Activated naive CD4-positive, alpha-beta T cell treated with anti-CD3 and anti-CD28 coated beads, Interleukin-2, amount 50 U/mL, for 24 hours (primary cell): ENCODE measurements around the gene TPI1.

Experiments
- H3K27ac Mint-ChIP-seq: one replicate; pipeline ENCODE4 v1.8.0; 2021; ENCODE audit warnings: mild to moderate bottlenecking, mixed read lengths
- H3K27me3 Mint-ChIP-seq: one replicate; pipeline ENCODE4 v1.8.0; 2021; ENCODE audit warnings: mixed read lengths
- H3K36me3 Mint-ChIP-seq: one replicate; pipeline ENCODE4 v1.8.0; 2021; ENCODE audit warnings: mixed read lengths
- H3K4me1 Mint-ChIP-seq: one replicate; pipeline ENCODE4 v1.8.0; 2021; ENCODE audit warnings: mixed read lengths
- H3K4me3 Mint-ChIP-seq: one replicate; pipeline ENCODE4 v1.8.0; 2021; ENCODE audit warnings: mild to moderate bottlenecking, mixed read lengths
- H3K9me3 Mint-ChIP-seq: one replicate; pipeline ENCODE4 v1.8.0; 2021; ENCODE audit warnings: mixed read lengths

TPI1 gene

DNA sequence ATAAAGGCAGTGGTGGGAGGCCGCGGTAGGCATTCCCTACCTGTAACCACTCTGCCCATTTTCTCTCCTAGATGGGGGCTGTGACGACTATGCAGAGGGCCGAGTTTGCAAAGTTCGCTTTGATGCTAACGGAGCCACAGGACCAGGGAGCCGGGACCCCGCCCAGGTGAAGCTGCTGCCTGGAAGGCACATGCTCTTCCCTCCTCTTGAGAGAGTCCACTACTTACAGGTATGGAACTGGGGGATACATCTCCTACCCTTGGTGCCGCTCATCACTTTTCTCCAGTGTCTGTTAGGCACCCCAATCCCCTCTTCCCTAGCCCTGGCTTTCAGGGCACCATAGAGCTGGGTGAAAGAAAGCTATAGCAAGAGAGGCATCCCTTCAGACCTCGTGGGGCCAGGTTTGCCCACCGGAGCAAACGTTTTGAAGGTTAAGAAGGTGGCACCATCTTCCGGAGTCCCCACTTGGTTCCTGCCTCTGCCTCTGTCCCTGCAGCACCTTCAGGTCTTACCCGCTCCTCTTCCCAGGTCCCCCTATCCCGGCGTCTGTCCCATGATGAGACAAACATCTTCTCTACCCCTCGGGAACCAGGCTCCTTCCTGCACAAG, 41.1 kb upstream of the TPI1 start:
- Mint-ChIP-seq H3K27me3 (peaks cover 9% of the 10 kb centered on the region), H3K4me1 (peaks cover 28% of the 10 kb centered on the region), H3K4me3 (no peak overlapping the region), H3K36me3 (no peaks in the 10 kb centered on the region), H3K9me3 (no peaks in the 10 kb centered on the region), H3K27ac (peak overlapping the region; percentile 17)

DNA sequence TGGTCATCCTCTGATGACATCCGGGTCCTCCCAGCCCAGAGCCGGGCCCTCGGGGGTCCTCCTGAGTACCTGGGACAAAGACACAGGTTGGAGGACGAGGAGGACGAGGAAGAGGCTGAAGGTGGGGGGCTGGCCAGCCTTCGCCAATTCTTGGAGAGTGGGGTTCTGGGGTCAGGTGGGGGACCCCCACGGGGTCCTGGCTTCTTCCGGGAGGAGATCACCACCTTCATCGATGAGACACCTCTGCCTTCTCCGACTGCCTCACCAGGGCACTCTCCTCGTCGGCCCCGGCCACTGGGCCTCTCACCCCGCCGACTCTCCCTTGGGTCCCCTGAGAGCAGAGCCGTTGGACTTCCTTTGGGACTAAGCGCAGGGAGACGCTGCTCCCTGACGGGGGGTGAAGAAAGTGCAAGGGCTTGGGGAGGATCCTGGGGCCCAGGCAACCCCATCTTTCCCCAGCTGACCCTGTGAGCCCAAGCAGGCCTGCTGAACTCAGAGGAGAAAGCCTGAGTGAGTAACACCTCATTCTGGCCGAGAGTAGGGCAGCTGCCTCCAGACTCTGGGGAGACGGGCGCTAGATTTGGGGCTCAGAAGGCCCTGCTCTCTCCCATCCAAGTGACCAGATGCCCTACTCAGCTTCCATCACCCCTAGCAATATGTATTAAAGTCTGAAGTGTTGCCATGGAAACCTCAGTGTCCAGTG, 40.4 kb upstream of the TPI1 start:
- Mint-ChIP-seq H3K4me1 (peaks cover 26% of the 10 kb centered on the region), H3K27ac (peak overlapping the region; percentile 69), H3K4me3 (peak overlapping the region; percentile 66), H3K9me3 (no peaks in the 10 kb centered on the region), H3K36me3 (no peaks in the 10 kb centered on the region), H3K27me3 (peaks cover 9% of the 10 kb centered on the region)

- Mint-ChIP-seq H3K27me3 (peaks cover 9% of the 10 kb centered on the region), H3K4me3 (peak overlapping the region; percentile 66), H3K4me1 (peaks cover 23% of the 10 kb centered on the region), H3K9me3 (no peaks in the 10 kb centered on the region), H3K27ac (peak overlapping the region; percentile 69), H3K36me3 (no peaks in the 10 kb centered on the region)
These were observed 39.9 kb upstream of the TPI1 start for GRCh38 chr12:6827437-6827911.

DNA sequence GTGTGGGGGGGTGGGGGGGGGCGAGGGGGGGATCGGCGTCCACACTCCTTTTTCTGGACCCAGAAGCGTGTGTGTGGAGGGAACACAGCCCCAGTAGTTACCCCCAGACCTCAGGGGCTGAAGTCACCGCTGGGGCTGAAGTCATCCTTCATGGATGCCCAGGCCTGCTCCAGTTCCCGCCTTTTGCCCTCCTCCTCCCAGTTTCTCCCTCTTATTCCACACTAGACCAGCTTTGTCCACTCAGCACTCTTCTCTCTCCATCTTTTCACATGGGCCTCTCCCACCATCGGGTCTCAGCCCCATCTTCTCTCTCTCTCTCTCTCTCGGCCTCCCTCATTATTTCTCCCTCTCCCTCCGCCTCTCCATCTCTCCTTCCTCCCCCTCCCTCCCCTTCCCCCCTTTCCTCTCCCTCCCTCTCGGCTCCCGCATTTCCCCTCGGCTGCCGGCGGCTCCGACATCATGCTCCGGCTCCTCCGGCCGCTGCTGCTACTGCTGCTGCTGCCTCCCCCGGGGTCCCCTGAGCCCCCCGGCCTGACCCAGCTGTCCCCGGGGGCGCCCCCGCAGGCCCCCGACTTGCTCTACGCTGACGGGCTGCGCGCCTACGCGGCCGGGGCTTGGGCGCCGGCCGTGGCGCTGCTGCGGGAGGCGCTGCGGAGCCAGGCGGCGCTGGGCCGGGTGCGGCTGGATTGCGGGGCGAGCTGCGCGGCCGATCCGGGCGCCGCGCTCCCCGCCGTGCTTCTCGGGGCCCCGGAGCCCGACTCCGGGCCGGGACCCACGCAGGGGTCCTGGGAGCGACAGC, 39.1 kb upstream of the TPI1 start, which contains the start of gene P3H3:
P3H3 (plus strand) TSS at position 426 of the 799 bp plus-strand sequence; CDS start at position 460, 34 bp downstream.
- H3K9me3 Mint-ChIP-seq, result no peaks in the 10 kb centered on the region
- H3K36me3 Mint-ChIP-seq, result no peaks in the 10 kb centered on the region
- H3K4me3 Mint-ChIP-seq, result peak within 1 kb of the TSS; percentile 90
- H3K27me3 Mint-ChIP-seq, result peaks cover 7% of the 10 kb centered on the region
- H3K27ac Mint-ChIP-seq, result peak within 1 kb of the TSS; percentile 69
- H3K4me1 Mint-ChIP-seq, result peaks cover 23% of the 10 kb centered on the region

- peaks cover 7% of the 10 kb centered on the region for H3K27me3 Mint-ChIP-seq
- no peaks in the 10 kb centered on the region for H3K9me3 Mint-ChIP-seq
- peak overlapping the region; percentile 90 for H3K4me3 Mint-ChIP-seq
- peak overlapping the region; percentile 41 for H3K27ac Mint-ChIP-seq
- H3K36me3 Mint-ChIP-seq, result no peaks in the 10 kb centered on the region
- peaks cover 23% of the 10 kb centered on the region for H3K4me1 Mint-ChIP-seq
These were observed 38.4 kb upstream of the TPI1 start for GRCh38 chr12:6828781-6829535.

GRCh38 chr12:6829536-6830220, 37.7 kb upstream of the TPI1 start:
- Mint-ChIP-seq H3K9me3 (no peaks in the 10 kb centered on the region), H3K4me1 (peaks cover 23% of the 10 kb centered on the region), H3K27me3 (peaks cover 7% of the 10 kb centered on the region)

GRCh38 chr12:6830286-6830890, 36.9 kb upstream of the TPI1 start:
- Mint-ChIP-seq H3K4me3 (peak overlapping the region; percentile 36), H3K27ac (no peak overlapping the region), H3K27me3 (peaks cover 5% of the 10 kb centered on the region), H3K4me1 (peaks cover 22% of the 10 kb centered on the region), H3K36me3 (no peaks in the 10 kb centered on the region), H3K9me3 (no peaks in the 10 kb centered on the region)

More at GRCh38 chr12:6829536-6830220, 37.7 kb upstream of the TPI1 start:
- Mint-ChIP-seq H3K27ac (no peak overlapping the region), H3K4me3 (peak overlapping the region; percentile 90), H3K36me3 (no peaks in the 10 kb centered on the region)

GRCh38 chr12:6830999-6831398, 36.3 kb upstream of the TPI1 start:
- Mint-ChIP-seq H3K9me3 (no peaks in the 10 kb centered on the region), H3K27me3 (peaks cover 2% of the 10 kb centered on the region), H3K27ac (no peak overlapping the region), H3K4me1 (peaks cover 22% of the 10 kb centered on the region), H3K4me3 (peak overlapping the region; percentile 36), H3K36me3 (no peaks in the 10 kb centered on the region)

DNA sequence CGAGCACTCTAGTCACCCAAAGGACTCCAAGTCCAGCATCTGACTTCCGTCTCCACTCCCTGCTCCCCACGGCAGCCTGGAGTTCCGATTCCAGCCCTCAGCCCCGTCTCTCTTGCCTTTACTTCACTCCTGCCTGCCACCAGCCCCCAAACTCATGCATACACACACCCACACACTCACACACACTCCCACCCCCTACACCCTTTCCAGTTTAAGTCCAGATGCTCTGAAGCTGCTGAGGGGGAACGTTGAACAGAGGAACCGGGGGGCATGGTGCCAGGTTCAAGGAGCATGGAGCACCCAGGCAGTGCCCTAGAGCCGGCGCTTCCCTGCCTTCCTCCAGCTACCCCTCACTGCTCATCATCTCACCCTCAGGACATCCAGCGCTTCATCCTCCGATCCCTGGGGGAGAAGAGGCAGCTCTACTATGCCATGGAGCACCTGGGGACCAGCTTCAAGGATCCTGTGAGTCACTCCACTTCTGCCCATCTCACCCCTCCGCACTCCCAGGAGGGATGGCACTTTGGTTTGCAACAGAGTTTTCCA, 35.8 kb upstream of the TPI1 start:
- Mint-ChIP-seq H3K27me3 (peaks cover 2% of the 10 kb centered on the region), H3K27ac (no peak overlapping the region), H3K4me3 (no peak overlapping the region), H3K4me1 (peaks cover 25% of the 10 kb centered on the region), H3K36me3 (no peaks in the 10 kb centered on the region), H3K9me3 (no peaks in the 10 kb centered on the region)

DNA sequence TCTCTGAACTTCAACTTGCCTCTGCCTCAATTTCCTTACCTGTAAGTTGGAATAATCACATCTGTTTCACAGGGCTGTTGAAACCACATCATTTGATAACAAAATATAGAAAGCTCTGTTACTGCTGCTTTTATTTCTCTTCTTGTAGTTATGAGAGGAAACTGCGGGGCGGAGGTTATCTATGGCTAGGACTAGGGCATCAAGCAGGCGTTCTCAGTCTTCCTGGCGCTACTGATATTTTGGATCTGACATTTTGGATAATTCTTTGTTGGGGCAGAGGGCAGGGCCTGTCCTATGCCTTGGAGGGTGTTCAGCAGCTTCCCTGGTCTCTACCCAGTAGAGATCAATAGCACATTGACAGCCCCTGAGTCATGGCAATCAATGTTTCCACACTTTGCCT, 35.2 kb upstream of the TPI1 start:
- no peak overlapping the region for H3K4me3 Mint-ChIP-seq
- H3K36me3 Mint-ChIP-seq, result no peaks in the 10 kb centered on the region
- H3K27ac Mint-ChIP-seq, result no peak overlapping the region
- H3K9me3 Mint-ChIP-seq, result no peaks in the 10 kb centered on the region
- peaks cover 25% of the 10 kb centered on the region for H3K4me1 Mint-ChIP-seq
- H3K27me3 Mint-ChIP-seq, result peaks cover 2% of the 10 kb centered on the region

- H3K9me3 Mint-ChIP-seq, result no peaks in the 10 kb centered on the region
- H3K4me1 Mint-ChIP-seq, result peaks cover 16% of the 10 kb centered on the region
- H3K27me3 Mint-ChIP-seq, result peaks cover 2% of the 10 kb centered on the region
- H3K4me3 Mint-ChIP-seq, result no peak overlapping the region
- no peaks in the 10 kb centered on the region for H3K36me3 Mint-ChIP-seq
- H3K27ac Mint-ChIP-seq, result peak overlapping the region; percentile 14
These were observed 34.0 kb upstream of the TPI1 start for GRCh38 chr12:6833189-6833890.

- H3K27ac Mint-ChIP-seq, result no peak overlapping the region
- H3K4me3 Mint-ChIP-seq, result no peak overlapping the region
- H3K27me3 Mint-ChIP-seq, result no peaks in the 10 kb centered on the region
- H3K4me1 Mint-ChIP-seq, result peaks cover 11% of the 10 kb centered on the region
- no peaks in the 10 kb centered on the region for H3K36me3 Mint-ChIP-seq
- H3K9me3 Mint-ChIP-seq, result no peaks in the 10 kb centered on the region
These were observed 33.1 kb upstream of the TPI1 start for GRCh38 chr12:6834254-6834653.

- peaks cover 8% of the 10 kb centered on the region for H3K4me1 Mint-ChIP-seq
- no peak overlapping the region for H3K27ac Mint-ChIP-seq
- H3K9me3 Mint-ChIP-seq, result no peaks in the 10 kb centered on the region
These were observed 32.5 kb upstream of the TPI1 start for GRCh38 chr12:6834873-6835272.

GRCh38 chr12:6836851-6837250, 30.5 kb upstream of the TPI1 start:
- Mint-ChIP-seq H3K27me3 (no peaks in the 10 kb centered on the region), H3K36me3 (no peaks in the 10 kb centered on the region), H3K27ac (no peak overlapping the region), H3K4me3 (no peak overlapping the region), H3K9me3 (no peaks in the 10 kb centered on the region), H3K4me1 (peaks cover 8% of the 10 kb centered on the region)

More at GRCh38 chr12:6834873-6835272, 32.5 kb upstream of the TPI1 start:
- Mint-ChIP-seq H3K4me3 (no peak overlapping the region), H3K27me3 (no peaks in the 10 kb centered on the region), H3K36me3 (no peaks in the 10 kb centered on the region)
